Psoas muscle (tissue), 8 donors: ENCODE data around the gene LSAMP. TPM values are rescaled to one million over a fixed set of nuclear protein-coding genes. Genes with fewer than 3 reads are reported as not detected.

Experiments used
- ATAC-seq, 4 donors: fragments of 200-7000 bp; cut with Tn5 transposase; one replicate each; pipeline ENCODE4 v1.9.1; 2020; ENCODE audit warnings: moderate library complexity in 3 of 4, mild to moderate bottlenecking in 2 of 4
- DNase-seq, 2 donors: peaks; one replicate each; pipeline ENCODE4 v3.0.0-alpha.2; 2020
- H3K27ac ChIP-seq: fragments of 200-600 bp; one replicate; pipeline ENCODE4 v1.8.0; 2022
- H3K27me3 ChIP-seq, 3 donors: fragments of 200-600 bp in 1 of 3; one replicate each; pipeline versions ENCODE4 v1.6.1 to v1.8.0; 2013 to 2022; ENCODE audit warnings: low read length in 2 of 3, mild to moderate bottlenecking in 2 of 3, moderate library complexity in 1 of 3; ENCODE audit not compliant: insufficient read depth in 3 of 3
- H3K36me3 ChIP-seq, 2 donors: fragments of 200-600 bp in 1 of 2; one replicate each; pipeline versions ENCODE4 v1.6.1 to v1.8.0; 2013 to 2022; ENCODE audit warnings: low read depth in 1 of 2, mild to moderate bottlenecking in 1 of 2, moderate library complexity in 1 of 2; ENCODE audit not compliant: insufficient read depth in 1 of 2
- H3K4me1 ChIP-seq: fragments of 200-600 bp; one replicate; pipeline ENCODE4 v1.8.0; 2022
- H3K4me3 ChIP-seq: fragments of 200-600 bp; one replicate; pipeline ENCODE4 v1.8.0; 2022; ENCODE audit warnings: mild to moderate bottlenecking
- H3K9me3 ChIP-seq: fragments of 200-600 bp; one replicate; pipeline ENCODE4 v1.8.0; 2022
- WGBS, 3 donors: extraction: QIAGEN DNeasy Blood & Tissue Kit; methylation state at CpG; one replicate each; pipeline versions ENCODE4 v1.1.6 to v1.1.7; 2013; 5-methylcytosine and 5-hydroxymethylcytosine counted together
- intact Hi-C, 2 donors: fragments of 100-400 bp; cut with DNase I; formaldehyde crosslinking; loops; one replicate each; pipeline versions ENCODE4 v1.11.0 to v1.14.2; 2022
- polyA plus RNA-seq, 3 donors: library from polyadenylated mRNA; stranded (reverse); fragments of 200-250 nt; gene quantifications; one replicate each; pipeline ENCODE4 v1.2.3, GENCODE V29; 2013
- total RNA-seq, 4 donors: library from RNA; stranded (reverse); fragmentation: NEBNext Ultra II Directional in 2 of 4; extraction: Animal tissue kit (Norgen Biotek cat#: 25700) in 2 of 4; gene quantifications; one replicate each; pipeline versions ENCODE4 v1.2.1 to v1.2.4, GENCODE V29; 2021 to 2023
- TF ChIP-seq, protein P1 (sequence below): fragments of 200-600 bp; IDR thresholded peaks from one replicate; pipeline ENCODE4 v1.8.0; 2022; ENCODE audit warnings: antibody characterized with exemption
- donor health status: healthy with polysubstance abuse.
- donor health status: DM: no; HTN: no; CAD: no; lungs with moderate emphysema.
- donor health status: Bipolar disorder and iron deficiency.
- donor health status: healthy.
- donor health status: DM: yes; HTN: yes; CAD: no.
- donor health status: DM: no; HTN: no; CAD: no.
- donor health status: DM: no; HTN: no; CAD: no.
- donor health status: DM: yes; HTN: yes; CAD: no.

The LSAMP gene
- total and polyA plus RNA-seq, 7 donors: 0.01 to 0.17 (median 0.04) TPM; not detected in 4

DNA sequence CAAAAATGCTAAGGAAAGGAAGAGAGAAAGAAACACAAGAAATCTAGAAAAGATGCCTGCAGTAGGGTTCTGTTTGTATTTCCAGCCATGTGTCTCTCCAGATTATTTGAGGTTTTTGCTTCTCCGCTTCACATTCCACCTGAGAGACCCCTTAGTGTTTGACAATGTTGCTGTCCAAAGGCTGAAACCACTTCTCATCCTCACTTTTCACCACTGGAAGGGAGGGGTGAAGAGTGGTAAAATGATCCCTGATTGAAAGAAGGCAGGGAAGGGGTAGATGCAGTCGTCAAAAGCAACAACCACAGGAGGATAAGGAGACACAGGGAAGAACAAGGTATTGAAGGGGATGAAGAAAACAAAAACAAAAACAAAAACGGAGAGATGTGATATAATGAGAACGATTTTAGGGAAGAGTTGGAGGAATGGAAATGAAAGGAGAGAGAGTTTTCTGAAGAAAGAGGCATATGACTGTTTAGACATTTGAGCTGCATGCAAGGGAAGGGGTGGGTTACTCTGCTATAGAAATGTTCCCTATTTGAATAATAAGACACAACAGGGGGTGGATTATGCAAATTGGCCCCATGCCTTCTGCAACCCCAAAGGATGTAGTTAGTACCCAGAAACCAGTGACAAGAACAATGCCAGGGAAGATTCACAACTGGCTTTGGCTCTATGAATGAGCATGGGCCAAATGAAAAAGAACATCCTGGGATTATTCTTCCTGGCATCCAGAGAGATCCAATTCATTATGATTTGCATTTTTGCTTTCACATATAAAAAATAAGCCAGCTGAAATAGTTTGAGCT, 586.1 kb downstream of the LSAMP start:
- no peak overlapping the region for H3K4me3 ChIP-seq
- no peaks in the 10 kb centered on the region for H3K27me3 ChIP-seq
- no peak overlapping the region for H3K27ac ChIP-seq
- H3K9me3 ChIP-seq: no peaks in the 10 kb centered on the region
- no peaks in the 10 kb centered on the region for H3K36me3 ChIP-seq
- intact Hi-C loops: no loop called here
- DNase-seq (no peak), ATAC-seq (no peak)
- 5 to 9% (median 6%) methylated on average over 4 of the region's 4 CpGs for WGBS, 3 donors
- TF ChIP-seq, protein P1, sequence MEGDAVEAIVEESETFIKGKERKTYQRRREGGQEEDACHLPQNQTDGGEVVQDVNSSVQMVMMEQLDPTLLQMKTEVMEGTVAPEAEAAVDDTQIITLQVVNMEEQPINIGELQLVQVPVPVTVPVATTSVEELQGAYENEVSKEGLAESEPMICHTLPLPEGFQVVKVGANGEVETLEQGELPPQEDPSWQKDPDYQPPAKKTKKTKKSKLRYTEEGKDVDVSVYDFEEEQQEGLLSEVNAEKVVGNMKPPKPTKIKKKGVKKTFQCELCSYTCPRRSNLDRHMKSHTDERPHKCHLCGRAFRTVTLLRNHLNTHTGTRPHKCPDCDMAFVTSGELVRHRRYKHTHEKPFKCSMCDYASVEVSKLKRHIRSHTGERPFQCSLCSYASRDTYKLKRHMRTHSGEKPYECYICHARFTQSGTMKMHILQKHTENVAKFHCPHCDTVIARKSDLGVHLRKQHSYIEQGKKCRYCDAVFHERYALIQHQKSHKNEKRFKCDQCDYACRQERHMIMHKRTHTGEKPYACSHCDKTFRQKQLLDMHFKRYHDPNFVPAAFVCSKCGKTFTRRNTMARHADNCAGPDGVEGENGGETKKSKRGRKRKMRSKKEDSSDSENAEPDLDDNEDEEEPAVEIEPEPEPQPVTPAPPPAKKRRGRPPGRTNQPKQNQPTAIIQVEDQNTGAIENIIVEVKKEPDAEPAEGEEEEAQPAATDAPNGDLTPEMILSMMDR: no peak
- no peaks in the 10 kb centered on the region for H3K4me1 ChIP-seq

DNA sequence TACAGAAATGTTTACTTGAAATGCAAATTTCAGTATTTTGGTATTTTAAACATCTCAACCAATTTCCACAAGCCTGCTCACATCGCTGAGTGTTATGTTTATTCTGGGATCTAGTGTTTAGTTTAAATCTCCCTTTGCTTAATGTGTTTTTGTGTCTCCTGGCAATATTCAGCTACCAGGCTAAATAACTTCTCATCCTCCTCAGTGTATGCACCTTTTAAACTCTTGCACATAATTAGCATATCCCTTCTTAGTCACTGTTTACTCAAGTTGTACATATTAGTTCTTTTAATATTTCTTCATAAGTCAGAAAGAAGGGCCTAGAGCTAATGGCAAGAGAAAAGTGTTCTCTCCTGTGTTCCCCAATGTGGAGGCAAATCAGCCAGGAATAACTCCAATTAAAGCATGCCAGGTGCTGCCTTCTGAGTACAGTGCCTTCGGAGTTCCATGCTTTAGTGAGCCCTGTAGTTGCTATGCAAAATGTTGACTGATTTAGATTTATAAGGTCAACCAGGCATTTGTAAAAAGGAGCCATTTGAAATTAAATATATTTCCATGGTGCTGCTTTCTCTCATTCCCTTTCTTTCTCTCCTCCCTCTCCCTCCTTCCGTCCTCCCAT, 587.7 kb downstream of the LSAMP start:
- Histone ChIP-seq H3K9me3 (no peaks in the 10 kb centered on the region), H3K27ac (no peak overlapping the region), H3K4me3 (no peak overlapping the region), H3K27me3 (no peaks in the 10 kb centered on the region), H3K36me3 (no peaks in the 10 kb centered on the region), H3K4me1 (no peaks in the 10 kb centered on the region)
- no peak for ATAC-seq
- no peak for DNase-seq
- TF ChIP-seq, protein P1: no peak
- 57 to 67% (median 59%) methylated on average over 3 of the region's 3 CpGs for WGBS, 3 donors
- intact Hi-C loops: no loop called here

DNA sequence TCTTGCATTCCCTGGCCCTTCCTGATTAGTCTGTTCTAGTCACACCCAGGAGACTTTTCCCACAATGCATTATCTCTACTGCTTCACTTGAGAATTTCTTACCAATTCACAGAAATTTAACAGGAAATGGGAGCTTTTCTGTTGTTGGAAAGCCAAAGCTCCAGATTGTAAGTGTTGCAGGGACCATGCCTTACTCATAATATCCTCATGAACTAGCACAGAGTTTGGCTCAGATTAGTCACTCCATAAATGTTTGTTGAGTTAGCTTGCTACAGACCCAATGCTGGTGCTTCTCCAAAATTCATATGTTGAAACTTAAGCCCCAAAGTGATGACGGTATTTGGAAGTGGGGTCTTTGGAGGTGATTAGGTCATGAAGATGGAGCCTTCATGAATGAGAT, 589.4 kb downstream of the LSAMP start:
- ATAC-seq (no peak), DNase-seq (no peak)
- Histone ChIP-seq H3K4me3 (no peak overlapping the region), H3K27ac (no peak overlapping the region), H3K4me1 (no peaks in the 10 kb centered on the region), H3K36me3 (no peaks in the 10 kb centered on the region), H3K9me3 (no peaks in the 10 kb centered on the region), H3K27me3 (no peaks in the 10 kb centered on the region)
- WGBS, 3 donors: 76 to 86% (median 86%) methylated on average over 1 of the region's 1 CpG
- TF ChIP-seq, protein P1: no peak
- intact Hi-C loops: no loop called here

DNA sequence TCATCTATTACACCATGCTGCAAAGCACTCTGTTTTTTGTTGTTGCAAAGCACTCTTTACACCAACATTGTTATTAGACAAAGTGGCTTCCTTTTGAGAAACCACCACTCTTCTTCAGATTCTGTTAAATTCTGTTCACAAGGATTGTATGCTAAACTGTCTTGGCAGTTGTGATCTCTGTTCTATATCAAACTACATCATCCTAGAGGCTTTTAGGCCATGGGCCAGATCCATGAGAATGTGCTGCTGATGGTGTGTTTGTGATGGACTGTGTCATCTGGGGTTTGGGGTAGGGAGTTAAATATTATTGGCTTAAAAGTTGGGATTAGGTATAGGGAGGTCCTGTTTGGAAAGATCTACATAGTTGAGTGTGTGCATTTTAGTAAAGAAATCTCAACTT, 592.2 kb downstream of the LSAMP start:
- no peak for ATAC-seq
- Histone ChIP-seq H3K4me1 (no peaks in the 10 kb centered on the region), H3K27ac (no peak overlapping the region), H3K27me3 (no peaks in the 10 kb centered on the region), H3K9me3 (no peaks in the 10 kb centered on the region), H3K36me3 (no peaks in the 10 kb centered on the region), H3K4me3 (no peak overlapping the region)
- intact Hi-C loops: no loop called here
- TF ChIP-seq, protein P1: no peak
- DNase-seq: no peak
